GM19035 (cell line): Measurements from ENCODE around the gene SLC8A2.
"Not testable (repeated sequence)": the region's sequence is repeated elsewhere in the genome, so short reads cannot be mapped to it uniquely, and the experiment has no call there.

Experiments used
- ATAC-seq: cut with Tn5 transposase; IDR thresholded peaks from one replicate; pipeline ENCODE4 v1.9.1; 2021; ENCODE audit not compliant: unreplicated experiment

SLC8A2 gene

DNA sequence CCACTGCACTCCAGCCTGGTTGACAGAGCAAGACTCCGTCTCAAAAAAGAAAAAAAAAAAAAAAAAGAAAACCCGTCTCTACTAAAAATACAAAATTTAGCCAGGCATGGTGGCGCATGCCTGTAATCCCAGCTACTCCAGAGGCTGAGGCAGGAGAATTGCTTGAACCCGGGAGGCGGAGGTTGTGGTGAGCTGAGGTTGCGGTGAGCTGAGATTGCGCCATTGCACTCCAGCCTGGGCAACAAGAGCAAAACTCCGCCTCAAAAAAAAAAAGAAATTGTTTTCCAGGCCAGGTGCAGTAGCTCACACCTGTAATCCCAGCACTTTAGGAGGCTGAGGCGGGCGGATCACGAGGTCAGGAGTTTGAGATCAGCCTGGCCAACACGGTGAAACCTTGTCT, 85.1 kb downstream of the SLC8A2 start:
- not testable (repeated sequence) for ATAC-seq

DNA sequence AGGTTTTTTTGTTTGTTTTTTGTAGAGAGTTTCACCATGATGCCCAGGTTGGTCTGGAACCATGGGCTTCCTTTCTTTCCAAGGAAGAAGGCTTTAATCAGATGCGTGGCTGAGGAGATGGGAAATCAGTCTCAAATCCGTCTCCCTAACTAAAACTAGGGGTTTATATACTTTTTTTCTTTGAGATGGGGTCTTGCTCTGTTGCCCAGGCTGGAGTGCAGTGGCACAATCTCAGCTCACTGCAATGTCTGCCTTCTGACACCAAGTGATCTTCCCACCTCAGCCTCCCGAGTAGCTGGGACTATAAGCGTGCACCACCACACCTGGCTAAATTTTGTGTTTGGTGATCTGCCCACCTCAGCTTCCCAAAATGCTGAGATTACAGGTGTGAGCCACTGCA, 87.2 kb downstream of the SLC8A2 start:
- ATAC-seq: not testable (repeated sequence)

DNA sequence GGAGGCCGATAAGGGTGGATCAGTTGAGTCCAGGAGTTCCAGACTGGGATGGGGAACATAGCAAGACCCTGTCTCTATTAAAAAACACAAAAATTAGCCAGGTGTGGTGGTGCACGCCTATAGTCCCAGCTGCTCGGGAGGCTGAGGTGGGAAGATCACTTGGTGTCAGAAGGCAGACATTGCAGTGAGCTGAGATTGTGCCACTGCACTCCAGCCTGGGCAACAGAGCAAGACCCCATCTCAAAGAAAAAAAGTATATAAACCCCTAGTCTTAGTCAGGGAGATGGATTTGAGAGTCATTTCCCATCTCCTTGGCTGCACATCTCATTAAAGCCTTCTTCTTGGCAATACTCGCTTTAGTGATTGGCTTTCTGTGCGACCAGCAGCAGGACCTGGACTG, 87.8 kb downstream of the SLC8A2 start:
- not testable (repeated sequence) for ATAC-seq

DNA sequence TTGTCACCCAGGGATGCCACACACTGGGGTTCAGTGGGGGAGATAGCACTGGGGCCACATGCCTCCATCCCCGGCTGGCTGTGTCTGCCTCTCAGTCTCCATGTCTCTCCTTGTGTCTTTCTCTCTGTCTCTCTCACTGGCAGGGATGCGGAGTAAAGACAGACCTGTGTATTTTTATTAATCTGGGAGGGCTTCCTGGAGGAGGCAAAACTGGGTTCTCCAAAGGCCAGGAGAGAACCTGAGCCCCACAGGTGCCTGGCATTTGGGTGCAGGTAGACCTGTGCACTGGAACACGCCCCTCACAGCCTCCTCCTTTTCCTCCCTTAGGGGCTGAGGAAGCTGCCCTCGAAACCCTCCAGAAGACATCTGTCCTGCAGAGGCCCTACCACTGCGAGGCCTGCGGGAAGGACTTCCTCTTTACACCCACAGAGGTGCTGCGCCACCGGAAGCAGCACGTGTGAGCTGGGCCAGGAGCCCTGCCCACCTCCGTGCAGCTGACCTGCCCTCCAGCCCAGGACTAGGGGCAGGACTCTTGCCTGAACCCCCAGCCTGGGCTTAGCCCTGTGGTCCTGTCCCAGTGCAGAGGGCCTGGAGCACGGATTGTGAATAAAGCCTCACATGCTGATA, 89.9 kb downstream of the SLC8A2 start:
- ATAC-seq: no peak

DNA sequence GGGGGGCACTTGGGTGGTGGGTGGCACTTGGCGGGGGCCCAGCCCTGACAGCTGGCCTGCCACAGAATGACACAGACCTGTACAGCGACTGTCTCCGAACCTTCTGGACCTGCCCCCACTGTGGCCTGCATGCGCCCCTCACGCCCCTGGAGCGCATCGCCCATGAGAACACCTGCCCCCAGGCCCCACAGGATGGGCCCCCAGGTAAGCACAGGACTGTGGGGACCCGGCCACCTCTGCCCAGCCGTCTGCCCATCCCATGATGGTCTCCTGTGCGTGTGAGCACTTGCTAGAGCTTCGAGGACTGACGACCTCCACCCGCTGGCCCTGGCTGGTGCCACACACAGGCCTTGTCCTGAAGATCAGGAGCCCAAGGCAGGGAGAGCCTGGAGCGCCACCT, 90.6 kb downstream of the SLC8A2 start:
- ATAC-seq: no peak

DNA sequence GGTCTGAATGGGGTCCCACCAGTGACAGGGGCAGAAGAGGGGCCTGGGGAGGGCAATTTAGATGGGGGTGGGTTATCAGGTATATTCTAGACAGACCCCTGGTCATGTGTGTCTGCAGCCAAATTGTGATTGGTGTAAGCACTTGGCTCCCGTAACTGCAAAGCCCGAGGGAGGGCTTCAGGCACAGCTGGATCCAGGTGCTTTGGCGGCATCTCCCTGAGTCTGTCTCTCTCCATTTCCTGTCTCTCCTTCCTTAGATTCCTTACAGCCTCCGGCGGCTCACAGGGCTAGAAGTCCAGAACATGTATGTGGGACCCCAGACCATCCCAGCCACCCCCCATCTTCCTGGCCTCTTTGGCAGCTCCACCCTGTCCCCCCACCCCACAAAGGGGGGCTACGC, 91.1 kb downstream of the SLC8A2 start:
- ATAC-seq: no peak

DNA sequence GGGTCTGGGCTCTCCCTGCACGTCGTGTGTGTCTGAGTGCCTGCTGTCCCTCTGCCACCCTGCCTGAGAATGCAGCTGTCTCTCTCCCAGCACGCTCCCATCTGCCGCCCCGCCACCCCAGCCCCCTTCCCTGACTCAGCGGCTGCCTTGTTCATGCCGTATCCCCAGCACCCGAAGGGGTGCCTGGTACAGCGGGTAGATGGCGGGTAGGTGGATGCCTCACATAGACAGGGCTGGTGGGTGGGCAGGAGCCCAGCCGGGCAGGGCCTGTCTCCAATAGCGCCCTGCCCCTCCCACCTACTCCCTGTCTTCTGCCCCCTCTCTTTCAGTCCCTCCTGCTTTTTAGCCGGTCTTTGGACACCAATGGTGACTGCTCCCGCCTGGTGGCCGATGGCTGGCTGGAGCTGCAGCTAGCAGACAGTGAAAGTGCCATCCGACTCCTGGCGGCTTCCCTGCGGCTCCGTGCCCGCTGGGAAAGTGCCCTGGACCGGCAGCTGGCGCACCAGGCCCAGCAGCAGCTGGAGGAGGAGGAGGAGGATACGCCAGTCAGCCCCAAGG, 92.2 kb downstream of the SLC8A2 start:
- no peak for ATAC-seq

DNA sequence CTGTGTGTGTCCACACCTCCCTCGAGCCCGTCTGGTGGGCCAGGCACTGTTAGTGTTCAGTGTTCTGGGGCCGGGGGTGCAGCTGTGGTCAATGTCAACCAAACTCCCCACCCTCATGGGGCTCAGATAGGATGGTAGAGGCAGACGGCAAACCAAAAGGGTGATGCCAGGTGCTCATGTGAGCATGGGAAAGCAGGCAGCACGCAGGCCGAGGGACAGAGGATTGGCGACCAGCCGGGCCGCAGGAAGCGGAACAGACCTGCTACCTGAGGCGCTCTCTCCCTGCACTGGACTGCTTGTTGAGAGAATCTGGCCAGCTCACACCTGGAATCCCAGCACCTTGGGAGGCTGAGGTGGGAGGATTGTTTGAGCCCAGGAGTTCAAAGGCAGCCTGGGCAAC, 93.4 kb downstream of the SLC8A2 start:
- no peak for ATAC-seq
